Calu3 (cell line): ENCODE results near the gene FOXO4. TPM values are rescaled to one million over a fixed set of nuclear protein-coding genes. Genes with fewer than 3 reads are reported as not detected.

Experiments
- BruUV-seq: library from RNA; stranded (reverse); fragments of 400-500 nt; replicated peaks from 2 replicates; lab custom pipeline; 2021; lab: Mats Ljungman, UMichigan
- CTCF ChIA-PET: fragments of 300-600 bp; sonication (Branson Sonifier 250); formaldehyde crosslinking; loops from one replicate; lab custom pipeline; 2022; ENCODE audit warnings: antibody characterized with exemption; lab: Charles Lee
- DNase-seq: peaks from one replicate; pipeline ENCODE4 v3.0.0; 2022
- H3K27ac Mint-ChIP-seq: one replicate; pipeline ENCODE4 v1.8.0; 2022; ENCODE audit warnings: mixed read lengths; ENCODE audit not compliant: unreplicated experiment
- H3K27me3 Mint-ChIP-seq: one replicate; pipeline ENCODE4 v1.8.0; 2022; ENCODE audit warnings: mixed read lengths; ENCODE audit not compliant: unreplicated experiment
- H3K36me3 Mint-ChIP-seq: one replicate; pipeline ENCODE4 v1.8.0; 2022; ENCODE audit warnings: mild to moderate bottlenecking, moderate library complexity, mixed read lengths; ENCODE audit not compliant: insufficient read depth, unreplicated experiment
- H3K4me1 Mint-ChIP-seq: one replicate; pipeline ENCODE4 v1.8.0; 2022; ENCODE audit warnings: mild to moderate bottlenecking, low read depth, mixed read lengths; ENCODE audit not compliant: unreplicated experiment
- H3K4me3 Mint-ChIP-seq: one replicate; pipeline ENCODE4 v1.8.0; 2022; ENCODE audit warnings: mild to moderate bottlenecking, low read depth, moderate library complexity, mixed read lengths; ENCODE audit not compliant: unreplicated experiment
- H3K9me3 Mint-ChIP-seq: one replicate; pipeline ENCODE4 v1.8.0; 2022; ENCODE audit warnings: low read depth, mixed read lengths; ENCODE audit not compliant: unreplicated experiment
- intact Hi-C: fragments of 100-400 bp; cut with micrococcal nuclease; formaldehyde crosslinking; loops from one replicate; pipeline ENCODE4 v1.10.0; 2022; ENCODE audit not compliant: unreplicated experiment
- total RNA-seq: library from RNA; stranded (reverse); gene quantifications from 2 replicates; pipeline ENCODE4 v1.2.3, GENCODE V29; 2022
- TF ChIP-seq, protein P1 (sequence below): fragments of 200-600 bp; IDR thresholded peaks from one replicate; pipeline ENCODE4 v1.8.0; 2022; ENCODE audit warnings: antibody characterized with exemption; ENCODE audit not compliant: unreplicated experiment

The FOXO4 gene
- total RNA-seq, 1 experiment from 2014 or later: 9.8 TPM

DNA sequence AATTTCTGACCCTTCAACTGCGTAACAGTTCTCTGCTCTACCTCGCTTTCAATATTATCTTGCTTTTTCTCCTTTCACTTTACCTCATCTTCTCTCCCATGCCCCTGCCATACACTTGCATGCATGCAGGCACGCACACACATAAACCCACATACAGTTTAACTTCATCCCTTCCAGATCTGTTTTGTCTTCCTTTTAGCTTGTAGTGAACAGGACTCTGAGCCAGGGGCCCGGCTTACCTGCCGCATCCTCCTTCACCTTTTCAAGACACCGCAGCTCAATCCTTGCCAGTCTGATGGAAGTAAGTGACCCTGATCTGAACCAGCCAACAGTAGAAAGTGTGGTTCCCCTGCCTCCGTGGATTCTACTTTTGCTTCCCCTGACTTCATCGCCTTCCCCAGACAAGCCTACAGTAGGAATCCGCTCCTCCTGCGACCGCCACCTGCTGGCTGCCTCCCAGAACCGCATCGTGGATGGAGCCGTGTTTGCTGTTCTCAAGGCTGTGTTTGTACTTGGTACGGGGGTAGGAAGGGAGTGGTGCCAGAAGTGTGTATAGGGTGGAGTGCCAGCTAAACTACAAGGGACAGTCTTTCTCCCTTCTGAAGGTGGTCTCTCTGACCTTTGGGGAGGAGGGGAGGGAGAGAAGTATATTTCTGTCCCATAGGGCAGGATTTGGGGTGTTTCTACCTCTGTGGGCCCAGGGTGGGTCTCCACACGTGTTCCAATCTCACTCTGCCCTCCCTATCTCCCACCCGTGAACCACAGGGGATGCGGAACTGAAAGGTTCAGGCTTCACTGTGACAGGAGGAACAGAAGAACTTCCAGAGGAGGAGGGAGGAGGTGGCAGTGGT lies 33.5 kb downstream of the FOXO4 start:
- Mint-ChIP-seq H3K27ac (no peak overlapping the region), H3K36me3 (peaks cover 34% of the 10 kb centered on the region), H3K9me3 (no peaks in the 10 kb centered on the region), H3K27me3 (no peaks in the 10 kb centered on the region), H3K4me3 (no peak overlapping the region), H3K4me1 (no peaks in the 10 kb centered on the region)
- DNase-seq: peak; percentile 73
- intact Hi-C loops: loop anchor here (2.0 kb wide), 1 partner anchor 128 kb away; no protein-coding TSS in a partner anchor
- BruUV-seq: no TSS peak
- TF ChIP-seq, protein P1, sequence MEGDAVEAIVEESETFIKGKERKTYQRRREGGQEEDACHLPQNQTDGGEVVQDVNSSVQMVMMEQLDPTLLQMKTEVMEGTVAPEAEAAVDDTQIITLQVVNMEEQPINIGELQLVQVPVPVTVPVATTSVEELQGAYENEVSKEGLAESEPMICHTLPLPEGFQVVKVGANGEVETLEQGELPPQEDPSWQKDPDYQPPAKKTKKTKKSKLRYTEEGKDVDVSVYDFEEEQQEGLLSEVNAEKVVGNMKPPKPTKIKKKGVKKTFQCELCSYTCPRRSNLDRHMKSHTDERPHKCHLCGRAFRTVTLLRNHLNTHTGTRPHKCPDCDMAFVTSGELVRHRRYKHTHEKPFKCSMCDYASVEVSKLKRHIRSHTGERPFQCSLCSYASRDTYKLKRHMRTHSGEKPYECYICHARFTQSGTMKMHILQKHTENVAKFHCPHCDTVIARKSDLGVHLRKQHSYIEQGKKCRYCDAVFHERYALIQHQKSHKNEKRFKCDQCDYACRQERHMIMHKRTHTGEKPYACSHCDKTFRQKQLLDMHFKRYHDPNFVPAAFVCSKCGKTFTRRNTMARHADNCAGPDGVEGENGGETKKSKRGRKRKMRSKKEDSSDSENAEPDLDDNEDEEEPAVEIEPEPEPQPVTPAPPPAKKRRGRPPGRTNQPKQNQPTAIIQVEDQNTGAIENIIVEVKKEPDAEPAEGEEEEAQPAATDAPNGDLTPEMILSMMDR: peak; percentile 73
- CTCF ChIA-PET: interaction anchor here (1.5 kb wide), 1 partner anchor 9 kb away, joined by 3 read pairs; no protein-coding TSS in a partner anchor

DNA sequence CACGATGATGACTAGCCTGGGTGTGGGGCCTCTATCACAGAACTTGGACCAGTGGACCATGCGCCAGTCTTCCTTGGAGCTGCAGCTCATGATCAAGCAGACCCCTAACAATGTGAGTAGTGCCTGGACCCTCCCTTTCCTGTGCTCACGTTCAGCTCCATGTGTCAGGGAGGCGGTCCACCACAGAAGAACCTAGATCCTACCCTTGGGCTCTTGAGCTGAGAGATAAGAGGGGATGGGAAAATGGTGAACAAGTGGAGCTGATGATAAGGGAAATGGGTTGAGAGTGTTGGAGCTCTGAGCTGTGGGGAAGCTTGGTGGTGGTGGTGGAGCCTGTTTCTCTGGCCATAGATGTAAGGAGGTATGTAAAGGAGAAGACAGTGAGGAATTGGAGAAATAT lies 35.9 kb downstream of the FOXO4 start:
- Mint-ChIP-seq H3K9me3 (no peaks in the 10 kb centered on the region), H3K4me1 (no peaks in the 10 kb centered on the region), H3K4me3 (no peak overlapping the region), H3K36me3 (peaks cover 28% of the 10 kb centered on the region), H3K27me3 (no peaks in the 10 kb centered on the region), H3K27ac (no peak overlapping the region)
- BruUV-seq: no TSS peak
- TF ChIP-seq, protein P1: no peak
- DNase-seq: no peak
- intact Hi-C loops: no loop called here
- CTCF ChIA-PET: no interaction called here

DNA sequence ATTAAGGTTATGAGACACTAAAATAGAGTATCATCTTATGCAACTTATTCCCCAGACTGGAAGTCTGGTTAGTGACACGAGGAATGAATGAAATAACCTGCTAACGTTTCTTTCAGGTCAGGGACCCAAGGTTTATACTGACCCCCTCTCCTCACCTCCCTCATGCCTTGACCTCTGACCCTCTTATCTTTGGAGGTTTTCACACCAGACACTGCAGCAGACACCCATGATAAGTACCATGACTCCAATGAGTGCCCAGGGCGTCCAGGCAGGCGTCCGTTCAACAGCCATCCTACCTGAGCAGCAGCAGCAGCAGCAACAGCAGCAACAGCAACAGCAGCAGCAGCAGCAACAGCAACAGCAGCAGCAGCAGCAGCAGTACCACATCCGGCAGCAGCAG lies 44.8 kb downstream of the FOXO4 start:
- CTCF ChIA-PET: no interaction called here
- TF ChIP-seq, protein P1: no peak
- Mint-ChIP-seq H3K4me3 (no peak overlapping the region), H3K9me3 (no peaks in the 10 kb centered on the region), H3K27ac (no peak overlapping the region), H3K36me3 (peaks cover 24% of the 10 kb centered on the region), H3K4me1 (no peaks in the 10 kb centered on the region), H3K27me3 (no peaks in the 10 kb centered on the region)
- no TSS peak for BruUV-seq
- intact Hi-C loops: no loop called here
- no peak for DNase-seq

DNA sequence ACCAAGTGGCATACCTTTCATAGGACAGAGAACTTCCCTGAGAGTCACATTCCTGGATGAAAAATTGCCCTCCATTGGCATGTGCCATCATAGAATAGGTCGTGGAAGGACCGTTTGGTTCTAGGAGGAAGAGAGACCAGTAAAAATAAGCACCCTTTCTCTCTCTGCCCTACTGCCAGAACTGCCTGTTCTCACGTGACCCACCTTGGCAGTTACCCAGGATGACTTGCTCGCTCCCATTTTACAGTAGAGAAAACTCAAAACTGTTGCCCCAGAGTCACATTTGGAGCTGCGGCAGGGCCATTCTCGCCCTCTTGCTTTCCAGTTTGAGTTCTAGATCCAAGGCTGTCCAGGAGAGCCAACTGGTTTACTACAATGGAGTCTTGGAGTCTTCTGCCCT lies 47.9 kb downstream of the FOXO4 start:
- Mint-ChIP-seq H3K4me3 (no peak overlapping the region), H3K27ac (no peak overlapping the region), H3K9me3 (no peaks in the 10 kb centered on the region), H3K27me3 (no peaks in the 10 kb centered on the region), H3K4me1 (no peaks in the 10 kb centered on the region), H3K36me3 (peaks cover 25% of the 10 kb centered on the region)
- DNase-seq: no peak
- intact Hi-C loops: no loop called here
- no TSS peak for BruUV-seq
- TF ChIP-seq, protein P1: no peak
- CTCF ChIA-PET: no interaction called here
